ENCODE results near the gene KLHDC8A.

Gene KLHDC8A

DNA sequence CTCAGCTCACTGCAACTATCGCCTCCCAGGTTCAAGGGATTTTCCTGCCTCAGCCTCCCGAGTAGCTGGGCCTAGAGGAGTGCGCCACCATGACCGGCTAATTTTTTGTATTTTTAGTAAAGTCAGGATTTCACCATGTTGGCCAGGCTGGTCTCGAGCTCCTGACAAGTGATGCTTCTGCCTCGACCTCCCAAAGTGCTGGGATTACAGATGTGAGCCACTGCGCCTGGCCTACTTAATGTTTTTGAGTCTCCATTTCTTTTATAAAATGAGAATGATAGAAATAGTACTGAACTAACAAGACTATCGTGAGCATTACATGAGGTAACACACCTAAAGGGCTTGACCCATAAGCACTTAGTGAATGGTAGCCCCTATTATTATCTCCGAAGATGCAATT, 56.6 kb downstream of the KLHDC8A start (continued):
- TF ChIP-seq, protein P1, sequence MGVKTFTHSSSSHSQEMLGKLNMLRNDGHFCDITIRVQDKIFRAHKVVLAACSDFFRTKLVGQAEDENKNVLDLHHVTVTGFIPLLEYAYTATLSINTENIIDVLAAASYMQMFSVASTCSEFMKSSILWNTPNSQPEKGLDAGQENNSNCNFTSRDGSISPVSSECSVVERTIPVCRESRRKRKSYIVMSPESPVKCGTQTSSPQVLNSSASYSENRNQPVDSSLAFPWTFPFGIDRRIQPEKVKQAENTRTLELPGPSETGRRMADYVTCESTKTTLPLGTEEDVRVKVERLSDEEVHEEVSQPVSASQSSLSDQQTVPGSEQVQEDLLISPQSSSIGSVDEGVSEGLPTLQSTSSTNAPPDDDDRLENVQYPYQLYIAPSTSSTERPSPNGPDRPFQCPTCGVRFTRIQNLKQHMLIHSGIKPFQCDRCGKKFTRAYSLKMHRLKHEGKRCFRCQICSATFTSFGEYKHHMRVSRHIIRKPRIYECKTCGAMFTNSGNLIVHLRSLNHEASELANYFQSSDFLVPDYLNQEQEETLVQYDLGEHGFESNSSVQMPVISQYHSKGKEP (tag by site-specific recombination; IDR thresholded peaks at IDR 0.05), result no peak
- TF ChIP-seq ZNF544 (tag by site-specific recombination; IDR thresholded peaks at IDR 0.05), result no peak
- no peak for TF ChIP-seq KLF16 (tag by site-specific recombination; IDR thresholded peaks at IDR 0.05)
- TF ChIP-seq KLF9 (tag by site-specific recombination; IDR thresholded peaks at IDR 0.05; ENCODE audit: low read depth), result no peak
- no peak for TF ChIP-seq OVOL3 (tag by site-specific recombination; IDR thresholded peaks at IDR 0.05)
- TF ChIP-seq ZFHX2 (tag by site-specific recombination; conservative IDR thresholded peaks at IDR 0.05), result no peak
- TF ChIP-seq ZNF184 (tag by site-specific recombination; IDR thresholded peaks at IDR 0.05), result no peak
- no peak for TF ChIP-seq ZBTB48 (tag by site-specific recombination; IDR thresholded peaks at IDR 0.05)
- no peak for TF ChIP-seq ZNF350 (tag by site-specific recombination; IDR thresholded peaks at IDR 0.05)

DNA sequence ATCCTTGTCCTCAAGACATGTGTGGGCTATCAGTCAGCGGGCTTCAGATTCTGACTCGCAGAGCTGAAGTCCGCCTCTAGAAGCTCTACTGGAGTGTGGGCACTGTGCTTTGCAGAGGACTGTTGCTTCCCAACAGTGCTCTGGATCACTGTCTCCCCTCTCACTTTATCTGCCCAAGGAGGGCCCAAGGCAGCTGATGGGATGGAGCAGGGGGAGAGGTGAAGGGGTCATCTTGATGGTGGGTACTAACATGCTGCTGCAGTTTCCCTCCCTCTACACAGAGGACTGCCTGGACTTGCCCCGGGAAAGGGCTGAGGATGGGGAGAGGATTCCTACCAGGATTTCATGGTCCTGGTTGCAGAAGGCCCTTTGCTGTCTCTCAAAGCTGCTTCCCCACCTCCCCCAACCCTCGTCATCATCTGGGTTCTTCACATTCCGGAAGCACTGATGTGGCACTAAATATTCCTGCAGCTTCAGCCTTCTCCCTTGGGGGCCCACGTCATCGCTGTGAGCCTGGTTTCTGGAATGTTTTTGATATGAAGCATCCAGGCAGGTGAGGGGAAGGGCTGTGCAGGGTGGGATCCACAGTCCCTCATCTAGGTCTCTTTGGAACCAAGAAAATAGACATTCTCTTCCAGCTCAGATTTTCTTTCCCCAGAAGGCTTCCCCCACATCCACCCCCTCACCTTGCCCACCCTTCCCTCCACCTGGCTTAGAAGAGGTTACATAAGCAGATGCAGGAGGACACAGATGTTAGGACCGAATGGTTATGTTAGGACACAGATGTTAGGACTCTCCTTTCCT, 58.3 kb downstream of the KLHDC8A start:
- no peaks in the 10 kb centered on the region for H3K9me3 ChIP-seq (ENCODE audit: control insufficient read depth, insufficient read depth, low read depth, low read length)
- H3K4me3 ChIP-seq (ENCODE audit: low read depth, low read length), result no peak overlapping the region
- H3K36me3 ChIP-seq (ENCODE audit: control insufficient read depth in 2 of 2, insufficient read depth in 1 of 2, low read length in 2 of 2), result peaks cover 0 to 5% of the 10 kb centered on the region in 2 experiments; a peak in 2 of 3 replicates
- ChIA-PET POLR2A (interaction anchor here (0.6 to 1.9 kb wide), 7 partner anchors 11 to 883 kb away, joined by 3 to 11 read pairs (median 8); partner anchors contain the start of gene NUAK2), CTCF (interaction anchor here (0.6 to 2.6 kb wide), 5 partner anchors 13 to 27 kb away, joined by 3 to 18 read pairs (median 6); no protein-coding TSS in a partner anchor)
- no peak overlapping the region for H3K27ac ChIP-seq (ENCODE audit: extremely low read depth, low read depth, low read length)
- peaks cover 12% of the 10 kb centered on the region for H3K4me1 ChIP-seq (ENCODE audit: control insufficient read depth, insufficient read depth, low read length)
- TF ChIP-seq ZNF560 (tag by site-specific recombination; IDR thresholded peaks at IDR 0.05; ENCODE audit: borderline replicate concordance), result no peak
- TF ChIP-seq, protein P2, sequence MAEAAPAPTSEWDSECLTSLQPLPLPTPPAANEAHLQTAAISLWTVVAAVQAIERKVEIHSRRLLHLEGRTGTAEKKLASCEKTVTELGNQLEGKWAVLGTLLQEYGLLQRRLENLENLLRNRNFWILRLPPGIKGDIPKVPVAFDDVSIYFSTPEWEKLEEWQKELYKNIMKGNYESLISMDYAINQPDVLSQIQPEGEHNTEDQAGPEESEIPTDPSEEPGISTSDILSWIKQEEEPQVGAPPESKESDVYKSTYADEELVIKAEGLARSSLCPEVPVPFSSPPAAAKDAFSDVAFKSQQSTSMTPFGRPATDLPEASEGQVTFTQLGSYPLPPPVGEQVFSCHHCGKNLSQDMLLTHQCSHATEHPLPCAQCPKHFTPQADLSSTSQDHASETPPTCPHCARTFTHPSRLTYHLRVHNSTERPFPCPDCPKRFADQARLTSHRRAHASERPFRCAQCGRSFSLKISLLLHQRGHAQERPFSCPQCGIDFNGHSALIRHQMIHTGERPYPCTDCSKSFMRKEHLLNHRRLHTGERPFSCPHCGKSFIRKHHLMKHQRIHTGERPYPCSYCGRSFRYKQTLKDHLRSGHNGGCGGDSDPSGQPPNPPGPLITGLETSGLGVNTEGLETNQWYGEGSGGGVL (tag by site-specific recombination; IDR thresholded peaks at IDR 0.05), result peak; percentile 47; the same call in 1 of the 2 replicates
- TF ChIP-seq GLIS1 (tag by site-specific recombination; IDR thresholded peaks at IDR 0.05), result peak; percentile 94
- TF ChIP-seq, protein P3, sequence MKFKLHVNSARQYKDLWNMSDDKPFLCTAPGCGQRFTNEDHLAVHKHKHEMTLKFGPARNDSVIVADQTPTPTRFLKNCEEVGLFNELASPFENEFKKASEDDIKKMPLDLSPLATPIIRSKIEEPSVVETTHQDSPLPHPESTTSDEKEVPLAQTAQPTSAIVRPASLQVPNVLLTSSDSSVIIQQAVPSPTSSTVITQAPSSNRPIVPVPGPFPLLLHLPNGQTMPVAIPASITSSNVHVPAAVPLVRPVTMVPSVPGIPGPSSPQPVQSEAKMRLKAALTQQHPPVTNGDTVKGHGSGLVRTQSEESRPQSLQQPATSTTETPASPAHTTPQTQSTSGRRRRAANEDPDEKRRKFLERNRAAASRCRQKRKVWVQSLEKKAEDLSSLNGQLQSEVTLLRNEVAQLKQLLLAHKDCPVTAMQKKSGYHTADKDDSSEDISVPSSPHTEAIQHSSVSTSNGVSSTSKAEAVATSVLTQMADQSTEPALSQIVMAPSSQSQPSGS (tag by site-specific recombination; IDR thresholded peaks at IDR 0.05; ENCODE audit: low read depth), result peak; percentile 81
- no peak for TF ChIP-seq ZNF585B (tag by site-specific recombination; IDR thresholded peaks at IDR 0.05)
- no peak for TF ChIP-seq ZNF132 (tag by site-specific recombination; IDR thresholded peaks at IDR 0.05; ENCODE audit: borderline replicate concordance)
- no peak for TF ChIP-seq ZNF16 (tag by site-specific recombination; IDR thresholded peaks at IDR 0.05; ENCODE audit: low read depth)
- TF ChIP-seq ZNF76 (tag by site-specific recombination; IDR thresholded peaks at IDR 0.05; ENCODE audit: borderline replicate concordance, low read depth), result no peak
- TF ChIP-seq, protein P4, sequence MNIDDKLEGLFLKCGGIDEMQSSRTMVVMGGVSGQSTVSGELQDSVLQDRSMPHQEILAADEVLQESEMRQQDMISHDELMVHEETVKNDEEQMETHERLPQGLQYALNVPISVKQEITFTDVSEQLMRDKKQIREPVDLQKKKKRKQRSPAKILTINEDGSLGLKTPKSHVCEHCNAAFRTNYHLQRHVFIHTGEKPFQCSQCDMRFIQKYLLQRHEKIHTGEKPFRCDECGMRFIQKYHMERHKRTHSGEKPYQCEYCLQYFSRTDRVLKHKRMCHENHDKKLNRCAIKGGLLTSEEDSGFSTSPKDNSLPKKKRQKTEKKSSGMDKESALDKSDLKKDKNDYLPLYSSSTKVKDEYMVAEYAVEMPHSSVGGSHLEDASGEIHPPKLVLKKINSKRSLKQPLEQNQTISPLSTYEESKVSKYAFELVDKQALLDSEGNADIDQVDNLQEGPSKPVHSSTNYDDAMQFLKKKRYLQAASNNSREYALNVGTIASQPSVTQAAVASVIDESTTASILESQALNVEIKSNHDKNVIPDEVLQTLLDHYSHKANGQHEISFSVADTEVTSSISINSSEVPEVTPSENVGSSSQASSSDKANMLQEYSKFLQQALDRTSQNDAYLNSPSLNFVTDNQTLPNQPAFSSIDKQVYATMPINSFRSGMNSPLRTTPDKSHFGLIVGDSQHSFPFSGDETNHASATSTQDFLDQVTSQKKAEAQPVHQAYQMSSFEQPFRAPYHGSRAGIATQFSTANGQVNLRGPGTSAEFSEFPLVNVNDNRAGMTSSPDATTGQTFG (tag by site-specific recombination; IDR thresholded peaks at IDR 0.05; ENCODE audit: borderline replicate concordance), result no peak
- TF ChIP-seq, protein P5, sequence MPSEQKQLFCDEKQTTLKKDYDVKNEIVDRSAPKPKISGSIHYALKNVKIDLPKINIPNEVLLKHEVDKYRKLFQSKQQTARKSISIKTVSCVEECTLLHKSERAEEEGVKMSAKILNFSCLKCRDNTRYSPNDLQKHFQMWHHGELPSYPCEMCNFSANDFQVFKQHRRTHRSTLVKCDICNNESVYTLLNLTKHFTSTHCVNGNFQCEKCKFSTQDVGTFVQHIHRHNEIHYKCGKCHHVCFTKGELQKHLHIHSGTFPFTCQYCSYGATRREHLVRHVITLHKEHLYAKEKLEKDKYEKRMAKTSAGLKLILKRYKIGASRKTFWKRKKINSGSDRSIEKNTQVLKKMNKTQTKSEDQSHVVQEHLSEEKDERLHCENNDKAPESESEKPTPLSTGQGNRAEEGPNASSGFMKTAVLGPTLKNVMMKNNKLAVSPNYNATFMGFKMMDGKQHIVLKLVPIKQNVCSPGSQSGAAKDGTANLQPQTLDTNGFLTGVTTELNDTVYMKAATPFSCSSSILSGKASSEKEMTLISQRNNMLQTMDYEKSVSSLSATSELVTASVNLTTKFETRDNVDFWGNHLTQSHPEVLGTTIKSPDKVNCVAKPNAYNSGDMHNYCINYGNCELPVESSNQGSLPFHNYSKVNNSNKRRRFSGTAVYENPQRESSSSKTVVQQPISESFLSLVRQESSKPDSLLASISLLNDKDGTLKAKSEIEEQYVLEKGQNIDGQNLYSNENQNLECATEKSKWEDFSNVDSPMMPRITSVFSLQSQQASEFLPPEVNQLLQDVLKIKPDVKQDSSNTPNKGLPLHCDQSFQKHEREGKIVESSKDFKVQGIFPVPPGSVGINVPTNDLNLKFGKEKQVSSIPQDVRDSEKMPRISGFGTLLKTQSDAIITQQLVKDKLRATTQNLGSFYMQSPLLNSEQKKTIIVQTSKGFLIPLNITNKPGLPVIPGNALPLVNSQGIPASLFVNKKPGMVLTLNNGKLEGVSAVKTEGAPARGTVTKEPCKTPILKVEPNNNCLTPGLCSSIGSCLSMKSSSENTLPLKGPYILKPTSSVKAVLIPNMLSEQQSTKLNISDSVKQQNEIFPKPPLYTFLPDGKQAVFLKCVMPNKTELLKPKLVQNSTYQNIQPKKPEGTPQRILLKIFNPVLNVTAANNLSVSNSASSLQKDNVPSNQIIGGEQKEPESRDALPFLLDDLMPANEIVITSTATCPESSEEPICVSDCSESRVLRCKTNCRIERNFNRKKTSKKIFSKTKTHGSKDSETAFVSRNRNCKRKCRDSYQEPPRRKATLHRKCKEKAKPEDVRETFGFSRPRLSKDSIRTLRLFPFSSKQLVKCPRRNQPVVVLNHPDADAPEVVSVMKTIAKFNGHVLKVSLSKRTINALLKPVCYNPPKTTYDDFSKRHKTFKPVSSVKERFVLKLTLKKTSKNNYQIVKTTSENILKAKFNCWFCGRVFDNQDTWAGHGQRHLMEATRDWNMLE (tag by site-specific recombination; conservative IDR thresholded peaks at IDR 0.05; ENCODE audit: low read depth), result 0 out of 2 replicates have a peak, but pooled peaks have one; percentile 28
- no peak for TF ChIP-seq IKZF3 (tag by site-specific recombination; IDR thresholded peaks at IDR 0.05)
- TF ChIP-seq ZNF623 (tag by site-specific recombination; IDR thresholded peaks at IDR 0.05), result no peak

Measured in HEK293 (cell line).